Testis (tissue), 2 donors: ENCODE data around the gene ERMP1.

Experiments used
- CTCF ChIP-seq, 3 experiments: fragments of 450-650 bp in 2 of 3; fragments of 200-600 bp in 1 of 3; sonication (generic) in 1 of 3; IDR thresholded peaks; one replicate each; pipeline ENCODE4 v1.5.1; 2016 to 2019; ENCODE audit warnings: antibody characterized with exemption in 3 of 3, mild to moderate bottlenecking in 2 of 3, moderate library complexity in 1 of 3
- POLR2A ChIP-seq: fragments of 450-650 bp; IDR thresholded peaks from one replicate; pipeline ENCODE4 v1.6.1; 2017; ENCODE audit warnings: antibody characterized with exemption, mild to moderate bottlenecking, moderate library complexity

GRCh38 chr9:5832538-5833529, at the start of gene ERMP1:
- TF ChIP-seq CTCF (IDR thresholded peaks at IDR 0.05) (peak; percentile 81 to 89 (median 82)), POLR2A (no peak)
